IMR-90 (cell line): ENCODE measurements around the gene ARL14. TPM values are rescaled to one million over a fixed set of nuclear protein-coding genes. Genes with fewer than 3 reads are reported as not detected.

Source experiments
- ATAC-seq: fragments of 200-7000 bp; cut with Tn5 transposase; 2 replicates; pipeline ENCODE4 v1.9.1; 2020; ENCODE audit warnings: low read depth, mild to moderate bottlenecking, moderate library complexity
- BruUV-seq: library from RNA; stranded (reverse); fragments of 400-500 nt; replicated peaks from 2 replicates; lab custom pipeline; 2021; lab: Mats Ljungman, UMichigan
- CTCF ChIA-PET: fragments of 300-600 bp; formaldehyde crosslinking; extraction: SDS; loops from one replicate; lab custom pipeline; 2021; ENCODE audit warnings: antibody characterized with exemption; lab: Yijun Ruan, JAX
- POLR2A ChIA-PET: fragments of 300-600 bp; sonication (Branson Sonifier 250); formaldehyde crosslinking; loops from one replicate; lab custom pipeline; 2022; ENCODE audit warnings: antibody characterized with exemption; ENCODE audit not compliant: unreplicated experiment; lab: Charles Lee
- DNase-seq: peaks from one replicate; pipeline ENCODE4 v3.0.0; 2013
- H2AFZ ChIP-seq: replicated peaks from 2 replicates; pipeline ENCODE3; 2013; ENCODE audit warnings: low read length, mild to moderate bottlenecking; ENCODE audit not compliant: poor library complexity
- H2AK5ac ChIP-seq: 2 replicates; pipeline ENCODE4 v1.6.1; 2013; ENCODE audit warnings: low read depth, low read length, inconsistent platforms
- H2AK9ac ChIP-seq: replicated peaks from 2 replicates; pipeline ENCODE3; 2013; ENCODE audit warnings: mild to moderate bottlenecking, low read depth, low read length, moderate library complexity; ENCODE audit not compliant: poor library complexity
- H2BK120ac ChIP-seq: 2 replicates; pipeline ENCODE4 v1.6.1; 2013; ENCODE audit warnings: low read depth, low read length, inconsistent platforms
- H2BK15ac ChIP-seq: 3 replicates; pipeline ENCODE4 v1.6.1; 2013; ENCODE audit warnings: low read depth, low read length, inconsistent platforms
- H2BK20ac ChIP-seq: 2 replicates; pipeline ENCODE4 v1.6.1; 2013; ENCODE audit warnings: low read depth, mild to moderate bottlenecking, inconsistent platforms, low read length, moderate library complexity
- H2BK5ac ChIP-seq: 2 replicates; pipeline ENCODE4 v1.6.1; 2013; ENCODE audit warnings: mild to moderate bottlenecking, low read depth, low read length, inconsistent platforms; ENCODE audit not compliant: poor library complexity, severe bottlenecking
- H3K14ac ChIP-seq: replicated peaks from 2 replicates; pipeline ENCODE4 v1.6.1; 2013; ENCODE audit warnings: low read depth, low read length, inconsistent platforms
- H3K18ac ChIP-seq: 2 replicates; pipeline ENCODE4 v1.6.1; 2013; ENCODE audit warnings: low read depth, low read length, control low read depth
- H3K23ac ChIP-seq: 2 replicates; pipeline ENCODE4 v1.6.1; 2013; ENCODE audit warnings: low read depth, low read length, inconsistent platforms
- H3K27ac ChIP-seq: 2 replicates; pipeline ENCODE4 v1.5.1; 2013; ENCODE audit warnings: mild to moderate bottlenecking, control low read depth, low read length; ENCODE audit not compliant: insufficient read depth
- H3K27me3 ChIP-seq: 2 replicates; pipeline ENCODE4 v1.6.1; 2013; ENCODE audit warnings: low read length; ENCODE audit not compliant: control insufficient read depth, insufficient read depth
- H3K36me3 ChIP-seq: 2 replicates; pipeline ENCODE4 v1.6.1; 2013; ENCODE audit warnings: low read length, mixed read lengths; ENCODE audit not compliant: control insufficient read depth, insufficient read depth
- H3K4ac ChIP-seq: 2 replicates; pipeline ENCODE4 v1.6.1; 2013; ENCODE audit warnings: low read depth, low read length, inconsistent platforms
- H3K4me1 ChIP-seq: 2 replicates; pipeline ENCODE4 v1.6.1; 2013; ENCODE audit warnings: low read length, mixed read lengths; ENCODE audit not compliant: control insufficient read depth, insufficient read depth
- H3K4me2 ChIP-seq: 2 replicates; pipeline ENCODE4 v1.6.1; 2013; ENCODE audit warnings: low read depth, mild to moderate bottlenecking, control low read depth, low read length, moderate library complexity
- H3K4me3 ChIP-seq: 2 replicates; pipeline ENCODE4 v1.5.1; 2013; ENCODE audit warnings: low read depth, mild to moderate bottlenecking, control low read depth, low read length, moderate library complexity; ENCODE audit not compliant: insufficient read depth
- H3K56ac ChIP-seq: 2 replicates; pipeline ENCODE4 v1.6.1; 2013; ENCODE audit warnings: low read length, inconsistent platforms; ENCODE audit not compliant: insufficient read depth; ENCODE audit errors: extremely low read depth
- H3K79me1 ChIP-seq, 2 experiments: 2 replicates each; pipeline ENCODE4 v1.6.1; 2013; ENCODE audit warnings: low read length in 2 of 2, inconsistent platforms in 1 of 2, low read depth in 1 of 2
- H3K9ac ChIP-seq: 2 replicates; pipeline ENCODE4 v1.6.1; 2013; ENCODE audit warnings: low read depth, low read length, control low read depth
- H3K9me1 ChIP-seq: 2 replicates; pipeline ENCODE4 v1.6.1; 2013; ENCODE audit warnings: low read length, inconsistent platforms; ENCODE audit not compliant: insufficient read depth
- H3K9me3 ChIP-seq: 2 replicates; pipeline ENCODE4 v1.6.1; 2013; ENCODE audit warnings: low read length; ENCODE audit not compliant: control insufficient read depth, insufficient read depth
- H4K20me1 ChIP-seq: 2 replicates; pipeline ENCODE4 v1.6.1; 2013; ENCODE audit warnings: low read length, inconsistent platforms; ENCODE audit not compliant: insufficient read depth
- H4K5ac ChIP-seq: 2 replicates; pipeline ENCODE4 v1.6.1; 2013; ENCODE audit warnings: mild to moderate bottlenecking, low read depth, low read length, control low read depth
- H4K8ac ChIP-seq, 2 experiments: 2 replicates each; pipeline ENCODE4 v1.6.1; 2013; ENCODE audit warnings: low read depth in 2 of 2, low read length in 2 of 2, control low read depth in 1 of 2, inconsistent platforms in 1 of 2
- H4K91ac ChIP-seq: 2 replicates; pipeline ENCODE4 v1.6.1; 2013; ENCODE audit warnings: low read depth, low read length, inconsistent platforms; ENCODE audit not compliant: insufficient read depth
- BHLHE40 ChIP-seq: fragments of 150-350 bp; IDR thresholded peaks from 2 replicates; pipeline ENCODE4 v1.6.1; 2016; ENCODE audit warnings: mild to moderate bottlenecking, low read depth, low read length
- POLR2A ChIP-seq: IDR thresholded peaks from 2 replicates; pipeline ENCODE4 v1.6.1; 2012; ENCODE audit warnings: mild to moderate bottlenecking, low read depth, low read length
- RAD21 ChIP-seq: IDR thresholded peaks from 2 replicates; pipeline ENCODE4 v1.6.1; 2012; ENCODE audit warnings: low read length, improper control_type of control experiment
- RCOR1 ChIP-seq: IDR thresholded peaks from 2 replicates; pipeline ENCODE4 v1.6.1; 2012; ENCODE audit warnings: mild to moderate bottlenecking, low read length, improper control_type of control experiment; ENCODE audit not compliant: insufficient replicate concordance
- SMC3 ChIP-seq: fragments of 150-350 bp; IDR thresholded peaks from 2 replicates; pipeline ENCODE4 v1.6.1; 2016; ENCODE audit warnings: low read depth, mild to moderate bottlenecking, antibody characterized with exemption, low read length, moderate library complexity
- WGBS, 2 experiments: methylation state at CpG; one replicate each; pipeline versions ENCODE4 v1.1.5 to v1.1.7; 2013; ENCODE audit warnings: missing lambda C conversion rate in 2 of 2; ENCODE audit not compliant: insufficient read length in 1 of 2; ENCODE audit errors: extremely low coverage in 2 of 2; 5-methylcytosine and 5-hydroxymethylcytosine counted together
- dilution Hi-C: fragments of 300-500 bp; cut with HindIII; formaldehyde crosslinking; loops from one replicate; pipeline ENCODE4 v1.14.3; 2018; ENCODE audit warnings: low sequenced_read_pairs; ENCODE audit not compliant: unreplicated experiment
- in situ Hi-C: fragments of 300-500 bp; cut with MboI; formaldehyde crosslinking; loops from 3 replicates; pipeline ENCODE4 v1.14.3; 2019; ENCODE audit warnings: low sequenced_read_pairs, inconsistent platforms, mixed read lengths
- intact Hi-C: fragments of 100-400 bp; cut with micrococcal nuclease; formaldehyde crosslinking; loops from 2 replicates; pipeline ENCODE4 v1.10.0; 2022
- polyA plus RNA-seq, 3 experiments: library from polyadenylated mRNA; depleted of rRNA; stranded (reverse); fragments of >200 nt; gene quantifications; 2 replicates each; pipeline ENCODE4 v1.2.3, GENCODE V29; 2012; ENCODE audit warnings: low replicate concordance in 1 of 3
- total RNA-seq: library from RNA; depleted of rRNA; stranded (reverse); fragments of >200 nt; gene quantifications from 2 replicates; pipeline ENCODE4 v1.2.3, GENCODE V29; 2012

The ARL14 gene
- total and polyA plus RNA-seq, 2 of the 4 experiments (the other 2 are of a cell fraction) = 0.15 to 0.18 TPM

GRCh38 chr3:160671995-160672394 is 5.0 kb upstream of the ARL14 start:
- Histone ChIP-seq H3K14ac (no peak overlapping the region), H2AFZ (no peak overlapping the region), H3K9ac (no peak overlapping the region), H4K91ac (no peak overlapping the region), H4K5ac (no peak overlapping the region), H2AK5ac (no peak overlapping the region), H4K8ac (no peak overlapping the region), H2BK15ac (no peak overlapping the region), H2AK9ac (no peak overlapping the region), H2BK120ac (no peak overlapping the region), H3K18ac (no peak overlapping the region), H3K9me3 (no peaks in the 10 kb centered on the region), H3K56ac (no peak overlapping the region), H3K4ac (no peak overlapping the region), H3K23ac (no peak overlapping the region), H3K9me1 (no peaks in the 10 kb centered on the region), H3K4me3 (no peak overlapping the region), H2BK20ac (no peak overlapping the region), H3K27ac (no peak overlapping the region), H4K20me1 (no peaks in the 10 kb centered on the region), H3K27me3 (no peaks in the 10 kb centered on the region), H3K4me2 (no peak overlapping the region), H2BK5ac (no peak overlapping the region), H3K79me1 (no peaks in the 10 kb centered on the region), H3K36me3 (no peaks in the 10 kb centered on the region), H3K4me1 (peaks cover 1% of the 10 kb centered on the region; the same call in 1 of the 2 replicates)
- no TSS peak for BruUV-seq
- intact Hi-C loops = no loop called here
- no peak for DNase-seq
- ATAC-seq = no peak
- no CpG with 5 or more reads among the region's 2 CpGs for WGBS, 2 experiments
- dilution Hi-C loops = no loop called here
- ChIA-PET POLR2A (no interaction called here), CTCF (no interaction called here)
- in situ Hi-C loops = no loop called here
- TF ChIP-seq BHLHE40 (no peak), RCOR1 (no peak), POLR2A (no peak), RAD21 (no peak), SMC3 (no peak)
